Fibroblast of pulmonary artery (primary cell): ENCODE measurements around the gene RALGAPA2.

Source experiments
- DNase-seq: peaks from one replicate; pipeline ENCODE4 v3.0.0-alpha.2; 2010; ENCODE audit warnings: low read depth
- H3K4me3 ChIP-seq: replicated peaks from 2 replicates; pipeline ENCODE4 v1.5.1; 2011; ENCODE audit warnings: low read depth, mild to moderate bottlenecking, control low read depth, low read length, moderate library complexity
- TF ChIP-seq, protein P1 (sequence below): IDR thresholded peaks from 2 replicates; pipeline ENCODE4 v1.5.1; 2011; ENCODE audit warnings: mild to moderate bottlenecking, control low read depth, low read length, inconsistent platforms; ENCODE audit errors: missing control alignments

RALGAPA2 gene

DNA sequence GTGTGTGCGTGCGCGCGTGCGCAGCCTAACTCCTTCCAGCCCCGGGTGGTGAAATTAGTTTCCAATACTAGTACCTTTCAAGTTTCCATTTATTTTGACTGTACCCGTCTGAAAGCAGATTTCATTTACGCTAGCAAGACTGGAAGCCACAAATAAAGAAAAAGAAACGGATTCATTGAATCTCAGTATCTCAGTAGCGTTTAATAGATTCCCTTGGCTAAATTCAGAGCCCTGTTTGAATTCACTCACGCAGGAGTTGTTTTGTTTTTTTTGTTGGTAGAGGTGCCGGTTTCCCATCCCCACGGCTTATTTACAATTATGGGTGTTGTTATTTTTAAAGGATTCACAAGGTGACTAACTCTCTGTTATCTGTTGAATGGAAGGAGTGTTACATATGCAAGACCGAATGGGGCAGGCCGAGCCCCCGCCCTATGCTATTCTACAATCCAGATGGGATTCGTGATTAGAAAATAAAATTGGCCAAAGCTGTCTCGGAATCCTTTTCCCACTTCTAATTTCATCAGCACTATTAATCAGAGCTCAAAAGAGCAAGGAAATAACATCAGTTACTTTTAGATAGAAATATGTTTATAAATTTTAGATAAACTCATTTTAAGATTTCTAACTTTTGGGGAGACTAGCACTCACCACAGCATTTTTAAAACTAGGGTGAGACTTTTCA lies 346.8 kb downstream of the RALGAPA2 start:
- no peak for DNase-seq
- H3K4me3 ChIP-seq: no peak overlapping the region
- TF ChIP-seq, protein P1, sequence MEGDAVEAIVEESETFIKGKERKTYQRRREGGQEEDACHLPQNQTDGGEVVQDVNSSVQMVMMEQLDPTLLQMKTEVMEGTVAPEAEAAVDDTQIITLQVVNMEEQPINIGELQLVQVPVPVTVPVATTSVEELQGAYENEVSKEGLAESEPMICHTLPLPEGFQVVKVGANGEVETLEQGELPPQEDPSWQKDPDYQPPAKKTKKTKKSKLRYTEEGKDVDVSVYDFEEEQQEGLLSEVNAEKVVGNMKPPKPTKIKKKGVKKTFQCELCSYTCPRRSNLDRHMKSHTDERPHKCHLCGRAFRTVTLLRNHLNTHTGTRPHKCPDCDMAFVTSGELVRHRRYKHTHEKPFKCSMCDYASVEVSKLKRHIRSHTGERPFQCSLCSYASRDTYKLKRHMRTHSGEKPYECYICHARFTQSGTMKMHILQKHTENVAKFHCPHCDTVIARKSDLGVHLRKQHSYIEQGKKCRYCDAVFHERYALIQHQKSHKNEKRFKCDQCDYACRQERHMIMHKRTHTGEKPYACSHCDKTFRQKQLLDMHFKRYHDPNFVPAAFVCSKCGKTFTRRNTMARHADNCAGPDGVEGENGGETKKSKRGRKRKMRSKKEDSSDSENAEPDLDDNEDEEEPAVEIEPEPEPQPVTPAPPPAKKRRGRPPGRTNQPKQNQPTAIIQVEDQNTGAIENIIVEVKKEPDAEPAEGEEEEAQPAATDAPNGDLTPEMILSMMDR: no peak

- H3K4me3 ChIP-seq: no peak overlapping the region
- DNase-seq: no peak
- TF ChIP-seq, protein P1: no peak
Observed at GRCh38 chr20:20364593-20365479, 347.6 kb downstream of the RALGAPA2 start.

GRCh38 chr20:20363799-20364592 lies 348.4 kb downstream of the RALGAPA2 start:
- TF ChIP-seq, protein P1: no peak
- DNase-seq: no peak
- H3K4me3 ChIP-seq: no peak overlapping the region

- TF ChIP-seq, protein P1: no peak
- no peak overlapping the region for H3K4me3 ChIP-seq
- no peak for DNase-seq
Observed at GRCh38 chr20:20363434-20363798, 349.0 kb downstream of the RALGAPA2 start.

- H3K4me3 ChIP-seq: no peak overlapping the region
- no peak for DNase-seq
- TF ChIP-seq, protein P1: no peak
Observed at GRCh38 chr20:20362774-20363433, 349.5 kb downstream of the RALGAPA2 start.

- TF ChIP-seq, protein P1: peak; percentile 84
- peak; percentile 69 for DNase-seq
- no peak overlapping the region for H3K4me3 ChIP-seq
Observed at GRCh38 chr20:20360464-20360863, 352.0 kb downstream of the RALGAPA2 start.
